Tibial nerve (tissue), 3 donors: Measurements from ENCODE around the gene VIT.

Experiments used
- CTCF ChIP-seq, 5 experiments: fragments of 200-600 bp in 3 of 5; fragments of 450-650 bp in 2 of 5; sonication (generic) in 3 of 5; IDR thresholded peaks; one replicate each; pipeline ENCODE4 v1.5.1; 2016 to 2019; ENCODE audit warnings: antibody characterized with exemption in 5 of 5, mild to moderate bottlenecking in 3 of 5, moderate library complexity in 2 of 5
- POLR2A ChIP-seq, 2 donors: fragments of 450-650 bp; IDR thresholded peaks; one replicate each; pipeline ENCODE4 v1.6.1; 2017; ENCODE audit warnings: antibody characterized with exemption in 2 of 2, mild to moderate bottlenecking in 2 of 2, moderate library complexity in 2 of 2

- TF ChIP-seq CTCF (IDR thresholded peaks at IDR 0.05): no peak
- no peak for TF ChIP-seq POLR2A (IDR thresholded peaks at IDR 0.05)
These were observed 110.8 kb downstream of the VIT start for GRCh38 chr2:36807223-36807886.
